ENCODE measurements around the gene PPP6R2. TPM values are rescaled to one million over a fixed set of nuclear protein-coding genes. Genes with fewer than 3 reads are reported as not detected.

PPP6R2 gene
- total and polyA plus RNA-seq, 7 donors: 15.0 to 64.5 (median 40.7) TPM

DNA sequence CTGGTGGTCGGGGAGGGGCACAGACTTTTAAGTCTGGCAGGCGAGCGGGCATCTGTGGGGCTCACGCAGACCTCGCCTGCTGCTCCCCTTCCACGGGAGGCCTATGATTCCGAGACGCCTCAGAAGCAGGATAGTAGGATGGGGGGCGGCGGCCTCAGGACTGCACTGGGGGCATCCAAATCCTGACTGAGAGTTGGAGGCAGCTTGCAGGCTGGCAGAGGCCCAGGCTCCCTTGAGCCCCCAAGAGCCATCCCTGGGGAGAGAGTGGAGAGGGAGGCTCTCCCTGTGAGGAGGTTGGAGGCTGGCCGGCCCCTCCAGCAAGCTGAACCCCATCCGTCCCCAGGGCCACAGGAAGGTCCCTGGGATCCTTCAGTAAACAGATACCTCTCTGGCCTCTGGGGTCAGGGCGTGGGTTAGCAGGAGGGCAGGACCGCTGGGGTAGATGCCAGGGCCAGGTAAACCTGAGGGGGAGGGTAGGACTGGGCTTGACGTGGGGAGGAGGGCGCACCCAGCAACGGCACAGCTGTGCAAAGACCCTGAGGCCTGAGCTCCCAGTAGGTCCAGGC is 98.4 kb downstream of the PPP6R2 start:
- Histone ChIP-seq H3K4me1 (peaks cover 0 to 15% (median 6%) of the 10 kb centered on the region in 4 donors), H3K27me3 (no peaks in the 10 kb centered on the region), H3K4me3 (no peak overlapping the region), H3K9me3 (no peaks in the 10 kb centered on the region), H3K36me3 (peaks cover 37 to 72% (median 53%) of the 10 kb centered on the region in 4 donors), H3K27ac (no peak overlapping the region)
- WGBS, 2 donors: 87 to 93% methylated on average over 17 of the region's 17 CpGs
- intact Hi-C loops (cut with DNase I): no loop called here
- peak in 1 of 4 donors; percentile 4 for TF ChIP-seq POLR2AphosphoS5 (IDR thresholded peaks at IDR 0.05)
- no peak for TF ChIP-seq EP300 (IDR thresholded peaks at IDR 0.05)
- DNase-seq: no peak

DNA sequence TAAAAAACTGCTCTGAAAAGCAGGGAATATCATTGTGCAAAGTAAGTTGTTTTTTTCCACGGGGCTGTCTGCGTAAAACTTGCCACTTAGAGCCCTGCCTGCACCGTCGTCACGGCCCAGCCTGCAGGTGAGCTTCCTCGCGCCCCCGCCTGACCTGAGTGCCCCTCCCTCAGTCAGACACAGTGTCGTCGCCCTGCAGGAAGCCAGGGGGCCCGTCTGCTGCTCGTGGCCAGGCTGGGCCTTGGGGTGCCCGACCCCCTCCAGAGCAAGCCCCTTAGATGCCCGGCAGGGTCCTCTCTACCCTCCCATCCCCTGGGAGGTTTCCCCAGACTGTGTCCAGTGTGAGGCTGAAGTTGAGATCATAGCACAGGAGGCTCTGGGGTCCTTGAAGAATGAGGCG is 100.1 kb downstream of the PPP6R2 start:
- Histone ChIP-seq H3K4me1 (peaks cover 0 to 15% (median 6%) of the 10 kb centered on the region in 4 donors), H3K36me3 (peaks cover 40 to 72% (median 53%) of the 10 kb centered on the region in 4 donors), H3K9me3 (no peaks in the 10 kb centered on the region), H3K4me3 (no peak overlapping the region), H3K27ac (no peak overlapping the region), H3K27me3 (no peaks in the 10 kb centered on the region)
- intact Hi-C loops (cut with DNase I): no loop called here
- TF ChIP-seq POLR2AphosphoS5 (IDR thresholded peaks at IDR 0.05): peak in 2 of 4 donors; percentile 28 to 41
- TF ChIP-seq EP300 (IDR thresholded peaks at IDR 0.05): no peak
- DNase-seq: no peak
- WGBS, 2 donors: 73 to 75% methylated on average over 15 of the region's 15 CpGs

DNA sequence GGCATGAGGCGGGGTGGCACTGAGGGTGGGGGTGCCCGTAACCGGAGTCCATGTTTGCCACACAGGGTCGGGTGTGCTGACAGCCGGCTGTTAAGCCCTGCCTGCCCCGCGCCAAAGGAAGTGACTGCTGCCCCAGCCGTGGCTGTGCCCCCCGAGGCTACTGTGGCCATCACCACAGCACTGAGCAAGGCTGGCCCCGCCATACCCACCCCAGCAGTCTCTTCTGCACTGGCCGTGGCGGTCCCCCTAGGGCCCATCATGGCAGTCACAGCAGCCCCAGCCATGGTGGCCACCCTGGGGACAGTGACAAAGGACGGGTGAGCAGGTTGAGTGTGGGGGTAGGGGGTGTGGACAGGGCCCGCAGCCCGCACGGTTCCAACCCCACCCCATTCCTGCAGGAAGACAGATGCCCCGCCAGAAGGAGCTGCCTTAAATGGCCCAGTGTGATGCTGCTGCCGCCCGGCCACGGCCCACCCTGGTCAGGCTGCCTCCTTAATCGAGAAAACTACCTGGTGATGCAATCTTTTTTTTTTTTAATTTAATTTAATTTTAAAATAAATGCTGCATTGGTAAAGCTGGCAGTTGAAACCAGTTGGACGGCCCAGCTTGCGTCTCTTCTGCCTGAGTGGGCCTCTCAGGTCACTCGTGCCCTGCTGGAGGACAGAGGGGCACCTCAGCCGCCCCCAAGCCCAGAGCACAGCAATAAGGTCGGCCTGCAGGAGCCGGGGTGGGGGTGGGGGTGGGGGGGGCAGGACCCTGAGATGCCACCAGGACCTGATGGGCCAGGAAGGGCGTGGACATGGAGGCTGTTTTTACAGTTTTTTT is 100.9 kb downstream of the PPP6R2 start:
- TF ChIP-seq EP300 (IDR thresholded peaks at IDR 0.05): no peak
- TF ChIP-seq, protein P1, sequence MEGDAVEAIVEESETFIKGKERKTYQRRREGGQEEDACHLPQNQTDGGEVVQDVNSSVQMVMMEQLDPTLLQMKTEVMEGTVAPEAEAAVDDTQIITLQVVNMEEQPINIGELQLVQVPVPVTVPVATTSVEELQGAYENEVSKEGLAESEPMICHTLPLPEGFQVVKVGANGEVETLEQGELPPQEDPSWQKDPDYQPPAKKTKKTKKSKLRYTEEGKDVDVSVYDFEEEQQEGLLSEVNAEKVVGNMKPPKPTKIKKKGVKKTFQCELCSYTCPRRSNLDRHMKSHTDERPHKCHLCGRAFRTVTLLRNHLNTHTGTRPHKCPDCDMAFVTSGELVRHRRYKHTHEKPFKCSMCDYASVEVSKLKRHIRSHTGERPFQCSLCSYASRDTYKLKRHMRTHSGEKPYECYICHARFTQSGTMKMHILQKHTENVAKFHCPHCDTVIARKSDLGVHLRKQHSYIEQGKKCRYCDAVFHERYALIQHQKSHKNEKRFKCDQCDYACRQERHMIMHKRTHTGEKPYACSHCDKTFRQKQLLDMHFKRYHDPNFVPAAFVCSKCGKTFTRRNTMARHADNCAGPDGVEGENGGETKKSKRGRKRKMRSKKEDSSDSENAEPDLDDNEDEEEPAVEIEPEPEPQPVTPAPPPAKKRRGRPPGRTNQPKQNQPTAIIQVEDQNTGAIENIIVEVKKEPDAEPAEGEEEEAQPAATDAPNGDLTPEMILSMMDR (IDR thresholded peaks at IDR 0.05): no peak
- TF ChIP-seq POLR2A (IDR thresholded peaks at IDR 0.05): no peak
- TF ChIP-seq POLR2AphosphoS5 (IDR thresholded peaks at IDR 0.05): no peak
- WGBS, 2 donors: 64 to 78% methylated on average over 28 of the region's 28 CpGs
- H3K9me3 ChIP-seq: no peaks in the 10 kb centered on the region
- peak overlapping the region in 2 of 4 donors; percentile 1 to 60 for H3K27ac ChIP-seq
- intact Hi-C loops (cut with DNase I): no loop called here
- no peak for DNase-seq
- H3K27me3 ChIP-seq: no peaks in the 10 kb centered on the region
- peaks cover 40 to 72% (median 49%) of the 10 kb centered on the region in 4 donors for H3K36me3 ChIP-seq
- no peak overlapping the region for H3K4me3 ChIP-seq
- H3K4me1 ChIP-seq: peaks cover 0 to 15% (median 6%) of the 10 kb centered on the region in 4 donors

DNA sequence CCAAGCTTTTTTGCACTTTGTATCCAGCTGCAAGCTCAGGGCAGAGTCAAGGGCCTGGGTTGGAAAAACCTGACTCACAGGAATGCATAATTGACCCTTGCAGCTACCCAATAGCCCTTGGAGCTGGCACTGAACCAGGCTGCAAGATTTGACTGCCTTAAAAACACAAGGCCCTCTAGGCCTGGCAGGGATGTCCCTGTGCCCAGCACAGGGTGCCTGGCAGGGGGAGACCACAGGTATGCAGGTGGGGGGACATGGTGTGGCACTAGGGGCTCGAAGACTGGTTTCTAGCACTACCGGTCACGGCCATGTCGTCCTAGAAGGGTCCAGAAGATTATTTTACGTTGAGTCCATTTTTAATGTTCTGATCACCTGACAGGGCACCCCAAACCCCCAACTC is 101.5 kb downstream of the PPP6R2 start:
- TF ChIP-seq POLR2A (IDR thresholded peaks at IDR 0.05): no peak
- TF ChIP-seq, protein P1 (IDR thresholded peaks at IDR 0.05): no peak
- TF ChIP-seq POLR2AphosphoS5 (IDR thresholded peaks at IDR 0.05): no peak
- no peak for TF ChIP-seq EP300 (IDR thresholded peaks at IDR 0.05)
- Histone ChIP-seq H3K27me3 (no peaks in the 10 kb centered on the region), H3K4me3 (no peak overlapping the region), H3K4me1 (peaks cover 0 to 15% (median 6%) of the 10 kb centered on the region in 4 donors), H3K36me3 (peaks cover 33 to 70% (median 44%) of the 10 kb centered on the region in 4 donors), H3K27ac (peak overlapping the region in 3 of 4 donors; percentile 37 to 60 (median 46)), H3K9me3 (no peaks in the 10 kb centered on the region)
- 67 to 83% methylated on average over 5 of the region's 5 CpGs for WGBS, 2 donors
- DNase-seq: no peak
- intact Hi-C loops (cut with DNase I): no loop called here

DNA sequence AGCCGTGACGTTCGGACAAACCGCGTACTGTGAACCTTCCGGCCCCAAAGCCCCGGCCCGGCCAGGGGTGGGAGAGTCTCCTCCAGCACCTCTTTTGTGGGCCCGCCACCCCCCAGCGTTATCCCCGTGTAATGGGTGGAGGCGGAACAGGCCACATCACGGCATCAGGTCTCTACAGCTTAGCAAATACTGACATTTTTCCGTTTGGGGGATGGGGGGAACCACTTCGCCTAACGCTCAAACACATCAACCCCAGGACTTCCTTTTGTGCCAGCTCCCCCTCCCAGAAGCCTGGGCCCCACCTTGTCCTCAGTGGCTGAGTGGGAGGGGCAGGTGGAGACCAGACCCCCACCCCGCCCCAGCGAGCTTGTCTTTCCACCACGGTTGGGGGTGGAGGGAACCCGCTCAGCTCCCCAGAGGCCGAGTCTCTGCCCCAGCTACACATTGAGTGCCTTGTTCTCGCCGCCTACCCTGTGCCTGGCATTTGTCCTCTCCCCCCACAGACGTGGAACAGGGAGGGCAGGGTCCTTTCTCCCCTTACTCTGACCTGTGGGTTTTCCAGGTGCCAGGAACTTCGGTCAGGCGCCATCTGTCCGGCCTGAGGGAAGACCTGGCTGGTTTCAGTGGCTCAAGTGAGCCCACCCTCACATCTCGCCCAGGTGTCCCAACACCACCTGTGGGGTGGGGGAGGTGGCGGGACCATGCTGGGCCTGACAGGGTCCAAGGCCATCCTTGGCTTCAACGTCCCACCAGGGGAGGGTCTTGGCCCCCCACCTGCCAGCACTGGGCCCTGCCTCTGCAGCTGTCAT is 102.1 kb downstream of the PPP6R2 start:
- 62 to 66% methylated on average over 30 of the region's 30 CpGs for whole genome bisulfite sequencing, 2 donors

More for the DNA sequence above, 102.1 kb downstream of the PPP6R2 start:
- Histone ChIP-seq H3K4me1 (peaks cover 0 to 15% (median 6%) of the 10 kb centered on the region in 4 donors), H3K4me3 (no peak overlapping the region), H3K36me3 (peaks cover 29 to 70% (median 38%) of the 10 kb centered on the region in 4 donors), H3K27me3 (no peaks in the 10 kb centered on the region), H3K9me3 (no peaks in the 10 kb centered on the region), H3K27ac (peak overlapping the region in 3 of 4 donors; percentile 37 to 60 (median 46))
- TF ChIP-seq POLR2A (IDR thresholded peaks at IDR 0.05) (no peak), POLR2AphosphoS5 (IDR thresholded peaks at IDR 0.05) (no peak), EP300 (IDR thresholded peaks at IDR 0.05) (no peak)
- TF ChIP-seq, protein P1 (IDR thresholded peaks at IDR 0.05): no peak
- intact Hi-C loops (cut with DNase I): no loop called here
- no peak for DNase-seq
